ENCODE measurements around the gene S100A3. TPM values are rescaled to one million over a fixed set of nuclear protein-coding genes. Genes with fewer than 3 reads are reported as not detected.
A peak's percentile ranks its signal among the peaks of the same experiment; 100 is the strongest.

The S100A3 gene
- polyA plus RNA-seq, 6 donors from 2014 or later = not detected

GRCh38 chr1:153542956-153543711 is 5.9 kb downstream of the S100A3 start:
- Mint-ChIP-seq H3K4me1 (peaks cover 47 to 62% (median 61%) of the 10 kb centered on the region in 3 donors), H3K9me3 (no peaks in the 10 kb centered on the region), H3K36me3 (no peaks in the 10 kb centered on the region), H3K27ac (peak overlapping the region in 3 of 6 donors; percentile 26 to 90 (median 67)), H3K4me3 (no peak overlapping the region), H3K27me3 (no peaks in the 10 kb centered on the region)
- ATAC-seq (ENCODE audit: low read depth in 2 of 2) (no peak), DNase-seq (no peak)

GRCh38 chr1:153541641-153542590 is 7.1 kb downstream of the S100A3 start:
- Mint-ChIP-seq H3K27me3 (no peaks in the 10 kb centered on the region), H3K9me3 (no peaks in the 10 kb centered on the region), H3K36me3 (no peaks in the 10 kb centered on the region), H3K4me1 (peaks cover 47 to 63% (median 59%) of the 10 kb centered on the region in 3 donors), H3K27ac (peak overlapping the region in 4 of 6 donors; percentile 33 to 85 (median 83)), H3K4me3 (peak overlapping the region in 4 of 8 donors; percentile 62 to 68 (median 64))
- ATAC-seq (ENCODE audit: low read depth in 2 of 2) (no peak), DNase-seq (no peak)

- Mint-ChIP-seq H3K9me3 (no peaks in the 10 kb centered on the region), H3K36me3 (no peaks in the 10 kb centered on the region), H3K4me1 (peaks cover 48 to 61% (median 58%) of the 10 kb centered on the region in 3 donors), H3K4me3 (peak within 1 kb of the TSS; percentile 50 to 84 (median 69)), H3K27me3 (no peaks in the 10 kb centered on the region), H3K27ac (peak within 1 kb of the TSS; percentile 58 to 93 (median 85))
- ATAC-seq (ENCODE audit: low read depth in 2 of 2) = peak; percentile 20 to 22
- DNase-seq = peak; percentile 28
These were observed 8.4 kb downstream of the S100A3 start, which contains the start of gene S100A5 for GRCh38 chr1:153540394-153541361. S100A5 (minus strand) TSS chr1:153540934; CDS start chr1:153540191, 743 bp downstream.

- peaks cover 0 to 4% of the 10 kb centered on the region in 2 donors for H3K36me3 Mint-ChIP-seq
- H3K27ac Mint-ChIP-seq = peak overlapping the region in 3 of 6 donors; percentile 23 to 67 (median 24)
- DNase-seq = no peak
- H3K27me3 Mint-ChIP-seq = no peaks in the 10 kb centered on the region
- ATAC-seq (ENCODE audit: low read depth in 2 of 2) = no peak
- peak overlapping the region in 5 of 8 donors; percentile 12 to 68 (median 50) for H3K4me3 Mint-ChIP-seq
- H3K9me3 Mint-ChIP-seq = no peaks in the 10 kb centered on the region
- peaks cover 41 to 60% (median 57%) of the 10 kb centered on the region in 3 donors for H3K4me1 Mint-ChIP-seq
These were observed 9.5 kb downstream of the S100A3 start for GRCh38 chr1:153539395-153540093.

GRCh38 chr1:153538315-153538821 is 10.7 kb downstream of the S100A3 start:
- no peak for DNase-seq
- Mint-ChIP-seq H3K9me3 (no peaks in the 10 kb centered on the region), H3K4me3 (peak overlapping the region in 3 of 8 donors; percentile 33 to 94 (median 66)), H3K27ac (peak overlapping the region in 2 of 6 donors; percentile 7 to 42), H3K4me1 (peaks cover 51 to 63% (median 61%) of the 10 kb centered on the region in 3 donors), H3K36me3 (peaks cover 0 to 7% of the 10 kb centered on the region in 2 donors), H3K27me3 (no peaks in the 10 kb centered on the region)
- ATAC-seq (ENCODE audit: low read depth in 2 of 2) = no peak

- peak overlapping the region in 3 of 6 donors; percentile 16 to 81 (median 56) for H3K27ac Mint-ChIP-seq
- ATAC-seq (ENCODE audit: low read depth in 2 of 2) = no peak
These were observed 11.7 kb downstream of the S100A3 start for GRCh38 chr1:153537376-153537730.

GRCh38 chr1:153536671-153537375 is 12.2 kb downstream of the S100A3 start:
- no peaks in the 10 kb centered on the region for H3K9me3 Mint-ChIP-seq
- peaks cover 60 to 70% (median 68%) of the 10 kb centered on the region in 3 donors for H3K4me1 Mint-ChIP-seq
- ATAC-seq (ENCODE audit: low read depth in 2 of 2) (no peak), DNase-seq (no peak)
- peak overlapping the region; percentile 87 to 97 (median 96) for H3K4me3 Mint-ChIP-seq
- H3K36me3 Mint-ChIP-seq = peaks cover 0 to 7% of the 10 kb centered on the region in 2 donors
- no peaks in the 10 kb centered on the region for H3K27me3 Mint-ChIP-seq
- H3K27ac Mint-ChIP-seq = peak overlapping the region; percentile 49 to 95 (median 93)

More at GRCh38 chr1:153537376-153537730, 11.7 kb downstream of the S100A3 start:
- Mint-ChIP-seq H3K27me3 (no peaks in the 10 kb centered on the region), H3K4me3 (peak overlapping the region in 7 of 8 donors; percentile 18 to 96 (median 77)), H3K4me1 (peaks cover 60 to 73% (median 67%) of the 10 kb centered on the region in 3 donors), H3K9me3 (no peaks in the 10 kb centered on the region), H3K36me3 (peaks cover 0 to 7% of the 10 kb centered on the region in 2 donors)
- DNase-seq = no peak

GRCh38 chr1:153536012-153536670 is 12.9 kb downstream of the S100A3 start:
- Mint-ChIP-seq H3K27ac (peak overlapping the region; percentile 83 to 95 (median 93)), H3K9me3 (no peaks in the 10 kb centered on the region), H3K27me3 (no peaks in the 10 kb centered on the region), H3K4me1 (peaks cover 53 to 64% (median 61%) of the 10 kb centered on the region in 3 donors), H3K4me3 (peak overlapping the region; percentile 87 to 97 (median 96)), H3K36me3 (peaks cover 0 to 7% of the 10 kb centered on the region in 2 donors)
- ATAC-seq (ENCODE audit: low read depth in 2 of 2) (peak; percentile 72 to 76), DNase-seq (peak; percentile 53)

GRCh38 chr1:153535242-153536011 is 13.6 kb downstream of the S100A3 start, which contains the start of gene S100A6:
S100A6 (minus strand) TSS chr1:153535991; CDS start chr1:153535339, 652 bp downstream.
- H3K9me3 Mint-ChIP-seq = no peaks in the 10 kb centered on the region
- peak within 1 kb of the TSS; percentile 83 to 95 (median 93) for H3K27ac Mint-ChIP-seq
- DNase-seq (no peak), ATAC-seq (ENCODE audit: low read depth in 2 of 2) (peak; percentile 53 to 56)
- peaks cover 0 to 7% of the 10 kb centered on the region in 2 donors for H3K36me3 Mint-ChIP-seq
- H3K4me1 Mint-ChIP-seq = peaks cover 46 to 56% (median 54%) of the 10 kb centered on the region in 3 donors
- no peaks in the 10 kb centered on the region for H3K27me3 Mint-ChIP-seq
- H3K4me3 Mint-ChIP-seq = peak within 1 kb of the TSS; percentile 90 to 97 (median 96)

- H3K27me3 Mint-ChIP-seq = no peaks in the 10 kb centered on the region
- peaks cover 40 to 51% (median 49%) of the 10 kb centered on the region in 3 donors for H3K4me1 Mint-ChIP-seq
These were observed 14.2 kb downstream of the S100A3 start for GRCh38 chr1:153534925-153535241.

More at GRCh38 chr1:153534925-153535241, 14.2 kb downstream of the S100A3 start:
- Mint-ChIP-seq H3K27ac (peak overlapping the region in 5 of 6 donors; percentile 33 to 93 (median 56)), H3K36me3 (peaks cover 0 to 7% of the 10 kb centered on the region in 2 donors), H3K4me3 (peak overlapping the region in 7 of 8 donors; percentile 90 to 96 (median 94)), H3K9me3 (no peaks in the 10 kb centered on the region)
- DNase-seq (no peak), ATAC-seq (ENCODE audit: low read depth in 2 of 2) (no peak)

All from naive B cell (primary cell).